Activated naive CD8-positive, alpha-beta T cell treated with anti-CD3 and anti-CD28 coated beads for 36 hours (primary cell): ENCODE results near the gene PAX2. TPM values are rescaled to one million over a fixed set of nuclear protein-coding genes. Genes with fewer than 3 reads are reported as not detected.

Experiments used
- total RNA-seq, 2 experiments: library from RNA; stranded (reverse); gene quantifications; one replicate each; pipeline ENCODE4 v1.2.3, GENCODE V29; 2021

PAX2 gene
- total RNA-seq, 2 experiments from 2014 or later: not detected

Other genes starting within 250 kb of the PAX2 start
- gene SEC31B, start 225.7 kb upstream of the PAX2 start, total RNA-seq: 10 to 100 TPM; 14.6 to 17.5 TPM
- gene NDUFB8, start 215.7 kb upstream of the PAX2 start, total RNA-seq: 100 to 1,000 TPM; 311 to 324 TPM
- gene HIF1AN, start 209.6 kb upstream of the PAX2 start, total RNA-seq: 10 to 100 TPM; 39.0 to 42.1 TPM
- 10 to 100 TPM; 30.2 to 30.5 TPM for gene SLF2, start 167.4 kb downstream of the PAX2 start, total RNA-seq
- gene SEMA4G, start 223.9 kb downstream of the PAX2 start, total RNA-seq: 1 to 10 TPM in 1 of 2 experiments, under 1 TPM in 1; 0.89 to 1.0 TPM
- 10 to 100 TPM; 56.3 to 58.1 TPM for gene MRPL43, start 241.9 kb downstream of the PAX2 start, total RNA-seq
- gene TWNK, start 242.0 kb downstream of the PAX2 start, total RNA-seq: 10 to 100 TPM; 40.6 to 41.9 TPM